D721Med (cell line): Measurements from ENCODE around the gene RCN1.

ENCODE experiments used
- DNase-seq: peaks from one replicate; pipeline ENCODE4 v3.0.0; 2011; ENCODE audit warnings: low spot score; ENCODE audit not compliant: insufficient read length
- FAIRE-seq: peaks from 2 replicates; lab custom pipeline; 2011; peaks lifted over from hg19 to GRCh38; lab: Jason Lieb, UNC
- CTCF ChIP-seq: IDR thresholded peaks from 2 replicates; pipeline ENCODE4 v1.5.1; 2012; ENCODE audit warnings: mild to moderate bottlenecking, control low read depth; ENCODE audit not compliant: insufficient read depth; ENCODE audit errors: missing control alignments

RCN1 gene

GRCh38 chr11:32088117-32088941, 2.5 kb upstream of the RCN1 start:
- DNase-seq, result no peak
- TF ChIP-seq CTCF, result no peak

GRCh38 chr11:32092581-32093170, 1.8 kb downstream of the RCN1 start:
- TF ChIP-seq CTCF, result no peak
- DNase-seq, result no peak
- no peak for FAIRE-seq

More at GRCh38 chr11:32088117-32088941, 2.5 kb upstream of the RCN1 start:
- FAIRE-seq, result no peak

DNA sequence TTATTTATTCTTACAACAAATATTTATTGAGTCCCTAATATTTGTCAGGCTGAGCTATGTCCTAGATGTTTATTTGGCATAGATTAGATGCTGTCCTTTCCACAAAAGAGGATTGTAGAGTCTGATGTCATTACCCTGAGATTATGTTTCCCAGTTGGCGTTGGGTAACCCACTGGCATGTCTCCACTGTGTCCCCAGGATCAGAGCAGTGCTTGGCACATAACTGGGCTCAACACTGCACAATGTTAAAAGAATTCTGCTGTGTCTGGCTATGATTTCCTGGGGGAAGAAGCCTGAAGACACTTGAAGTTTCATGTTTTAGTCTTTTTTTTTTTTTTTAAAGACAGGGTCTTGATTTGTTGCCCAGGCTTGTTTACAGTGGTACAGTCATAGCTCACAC, 4.0 kb downstream of the RCN1 start:
- no peak for DNase-seq
- TF ChIP-seq CTCF, result no peak
- FAIRE-seq, result no peak

- FAIRE-seq, result no peak
- TF ChIP-seq CTCF, result no peak
- no peak for DNase-seq
Measured at GRCh38 chr11:32098142-32098903, 7.4 kb downstream of the RCN1 start.

- FAIRE-seq (no peak), DNase-seq (no peak)
- TF ChIP-seq CTCF, result no peak
Measured at GRCh38 chr11:32099516-32099915, 8.6 kb downstream of the RCN1 start.

DNA sequence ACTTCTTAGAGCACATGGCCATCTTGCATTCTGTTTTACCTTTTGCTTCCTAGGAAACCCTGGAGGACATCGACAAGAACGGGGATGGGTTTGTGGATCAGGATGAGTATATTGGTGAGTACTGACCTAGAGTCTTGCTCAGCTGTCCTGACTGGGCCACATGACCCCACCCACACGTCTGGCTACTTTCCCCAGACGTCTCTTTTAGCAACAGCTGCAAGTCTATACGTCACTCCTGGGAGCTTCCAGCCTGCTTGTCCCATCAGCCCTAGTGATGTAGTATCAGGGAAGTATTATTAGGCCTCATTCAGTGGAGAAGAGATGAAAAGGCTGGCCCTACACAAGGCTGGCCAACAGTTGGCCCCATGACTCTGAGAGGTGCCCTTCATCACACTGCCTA, 9.6 kb downstream of the RCN1 start:
- TF ChIP-seq CTCF, result no peak
- FAIRE-seq (no peak), DNase-seq (no peak)
